Neural crest cell (in vitro differentiated cells): ENCODE data around the gene FRRS1. TPM values are rescaled to one million over a fixed set of nuclear protein-coding genes. Genes with fewer than 3 reads are reported as not detected.

Experiments
- DNase-seq: peaks from one replicate; pipeline ENCODE4 v3.0.0; 2021; ENCODE audit warnings: low read depth, mixed read lengths, low spot score
- H3K27ac Mint-ChIP-seq: one replicate; pipeline ENCODE4 v1.8.0; 2021; ENCODE audit warnings: mild to moderate bottlenecking, mixed read lengths; ENCODE audit not compliant: unreplicated experiment
- H3K27me3 Mint-ChIP-seq: 2 replicates; pipeline ENCODE4 v1.8.0; 2021; ENCODE audit warnings: low read depth, mild to moderate bottlenecking, mixed read lengths
- H3K36me3 Mint-ChIP-seq: 2 replicates; pipeline ENCODE4 v1.8.0; 2021; ENCODE audit warnings: low read depth, mild to moderate bottlenecking, mixed read lengths
- H3K4me1 Mint-ChIP-seq: 2 replicates; pipeline ENCODE4 v1.8.0; 2021; ENCODE audit warnings: mixed read lengths
- H3K4me3 Mint-ChIP-seq: one replicate; pipeline ENCODE4 v1.8.0; 2021; ENCODE audit warnings: mild to moderate bottlenecking, mixed read lengths
- H3K9me3 Mint-ChIP-seq: 2 replicates; pipeline ENCODE4 v1.8.0; 2021; ENCODE audit warnings: mixed read lengths
- total RNA-seq: library from RNA; stranded (reverse); gene quantifications from 2 replicates; pipeline ENCODE4 v1.2.1, GENCODE V29; 2021
- TF ChIP-seq, protein P1 (sequence below): fragments of 200-600 bp; sonication (generic); conservative IDR thresholded peaks from 2 replicates; pipeline ENCODE4 v1.5.0; 2021; ENCODE audit warnings: antibody characterized with exemption, mild to moderate bottlenecking

Gene FRRS1
- total RNA-seq, 1 donor from 2014 or later: 8.2 TPM

DNA sequence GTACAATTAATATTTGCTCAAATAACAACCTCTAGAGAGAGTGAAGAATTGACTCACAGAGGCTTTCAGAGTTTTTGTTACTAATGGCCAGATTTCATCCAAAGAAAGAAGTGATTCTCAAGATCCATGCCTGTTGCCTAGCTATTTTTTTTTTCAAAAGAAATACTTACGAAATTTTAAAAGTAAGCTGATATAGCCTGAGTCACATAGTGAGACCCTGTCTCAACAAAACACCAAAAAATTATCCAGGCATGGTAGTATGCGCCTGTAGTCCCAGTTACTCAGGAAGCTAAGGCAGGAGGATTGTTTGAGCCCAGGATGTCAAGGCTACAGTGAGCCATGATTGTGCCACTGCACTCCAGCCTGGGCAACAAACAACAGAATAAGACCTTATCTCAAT lies 105.9 kb downstream of the FRRS1 start:
- no peak overlapping the region for H3K27ac Mint-ChIP-seq
- H3K36me3 Mint-ChIP-seq: no peaks in the 10 kb centered on the region
- H3K27me3 Mint-ChIP-seq: no peaks in the 10 kb centered on the region
- no peak for DNase-seq
- H3K9me3 Mint-ChIP-seq: no peaks in the 10 kb centered on the region
- TF ChIP-seq, protein P1, sequence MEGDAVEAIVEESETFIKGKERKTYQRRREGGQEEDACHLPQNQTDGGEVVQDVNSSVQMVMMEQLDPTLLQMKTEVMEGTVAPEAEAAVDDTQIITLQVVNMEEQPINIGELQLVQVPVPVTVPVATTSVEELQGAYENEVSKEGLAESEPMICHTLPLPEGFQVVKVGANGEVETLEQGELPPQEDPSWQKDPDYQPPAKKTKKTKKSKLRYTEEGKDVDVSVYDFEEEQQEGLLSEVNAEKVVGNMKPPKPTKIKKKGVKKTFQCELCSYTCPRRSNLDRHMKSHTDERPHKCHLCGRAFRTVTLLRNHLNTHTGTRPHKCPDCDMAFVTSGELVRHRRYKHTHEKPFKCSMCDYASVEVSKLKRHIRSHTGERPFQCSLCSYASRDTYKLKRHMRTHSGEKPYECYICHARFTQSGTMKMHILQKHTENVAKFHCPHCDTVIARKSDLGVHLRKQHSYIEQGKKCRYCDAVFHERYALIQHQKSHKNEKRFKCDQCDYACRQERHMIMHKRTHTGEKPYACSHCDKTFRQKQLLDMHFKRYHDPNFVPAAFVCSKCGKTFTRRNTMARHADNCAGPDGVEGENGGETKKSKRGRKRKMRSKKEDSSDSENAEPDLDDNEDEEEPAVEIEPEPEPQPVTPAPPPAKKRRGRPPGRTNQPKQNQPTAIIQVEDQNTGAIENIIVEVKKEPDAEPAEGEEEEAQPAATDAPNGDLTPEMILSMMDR: no peak
- no peak overlapping the region for H3K4me3 Mint-ChIP-seq
- H3K4me1 Mint-ChIP-seq: peaks cover 19% of the 10 kb centered on the region

DNA sequence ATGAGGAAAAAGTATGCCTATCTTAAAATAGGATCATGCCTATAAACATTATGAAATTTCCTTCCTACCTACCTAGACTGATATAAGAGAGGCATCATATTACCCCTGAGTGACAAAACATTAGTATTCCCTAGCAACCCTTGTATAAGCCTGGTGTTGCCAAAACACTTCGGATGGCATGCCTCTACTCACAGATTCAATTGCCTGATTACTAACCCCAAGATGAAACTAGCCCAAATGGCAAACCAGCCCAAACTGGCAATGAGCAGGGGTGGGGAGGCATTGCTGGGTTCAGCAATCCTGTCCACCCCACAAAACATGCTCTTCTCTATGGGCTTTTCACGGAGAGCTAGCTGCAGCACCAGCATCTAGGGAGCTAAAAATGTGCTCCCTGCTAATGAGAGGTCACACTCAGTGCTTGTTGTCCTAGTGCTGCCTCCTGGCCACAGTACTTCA lies 106.7 kb downstream of the FRRS1 start:
- Mint-ChIP-seq H3K4me1 (peaks cover 19% of the 10 kb centered on the region), H3K27ac (no peak overlapping the region), H3K36me3 (no peaks in the 10 kb centered on the region)

More for the DNA sequence above, 106.7 kb downstream of the FRRS1 start:
- no peak for DNase-seq
- no peak overlapping the region for H3K4me3 Mint-ChIP-seq
- TF ChIP-seq, protein P1: no peak
- no peaks in the 10 kb centered on the region for H3K9me3 Mint-ChIP-seq
- no peaks in the 10 kb centered on the region for H3K27me3 Mint-ChIP-seq

Other genes with a start within 250 kb of the FRRS1 start
- 0.21 and 0.36 TPM in 2 replicates for gene PALMD, start 120.5 kb downstream of the FRRS1 start, total RNA-seq
- gene AGL, start 83.7 kb upstream of the FRRS1 start, total RNA-seq: 13.4 and 13.8 TPM in 2 replicates
- 12.0 and 12.6 TPM in 2 replicates for gene SLC35A3, start 203.4 kb upstream of the FRRS1 start, total RNA-seq